ENCODE data around the gene LRSAM1.

DNA sequence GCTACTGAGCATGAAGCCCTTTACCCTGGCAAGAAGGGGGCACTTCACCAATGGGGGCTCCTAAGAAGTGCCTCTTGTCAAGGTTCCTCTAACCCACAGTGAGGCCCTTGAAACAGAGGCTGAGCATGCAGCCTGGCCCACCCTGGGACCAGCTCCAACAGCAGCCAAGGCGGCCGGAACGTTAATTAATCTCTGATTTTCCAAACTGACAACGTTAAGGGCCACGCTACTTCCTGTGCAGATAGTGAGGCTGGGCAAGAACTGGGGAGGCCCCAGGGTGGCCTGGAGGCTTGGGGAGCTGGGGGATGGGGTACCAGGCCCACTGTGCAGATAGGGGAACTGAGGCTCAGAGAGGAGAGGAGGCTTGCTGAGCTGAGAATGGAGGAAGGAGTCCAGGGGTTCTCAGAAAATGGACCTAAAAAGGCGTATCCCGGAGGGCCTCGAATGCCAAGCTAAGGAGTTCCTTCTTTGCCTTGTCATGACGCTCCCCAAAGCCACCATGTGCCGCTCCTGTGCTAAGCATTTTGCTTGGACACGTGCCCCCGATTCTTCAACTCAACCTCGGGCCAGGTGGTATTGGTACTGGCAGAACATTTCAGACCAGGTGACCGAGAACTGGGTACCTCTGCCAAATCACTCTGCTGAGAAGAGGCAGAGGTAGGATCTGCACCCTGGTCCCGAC is 88.8 kb downstream of the LRSAM1 start:
- TF ChIP-seq, protein P1, sequence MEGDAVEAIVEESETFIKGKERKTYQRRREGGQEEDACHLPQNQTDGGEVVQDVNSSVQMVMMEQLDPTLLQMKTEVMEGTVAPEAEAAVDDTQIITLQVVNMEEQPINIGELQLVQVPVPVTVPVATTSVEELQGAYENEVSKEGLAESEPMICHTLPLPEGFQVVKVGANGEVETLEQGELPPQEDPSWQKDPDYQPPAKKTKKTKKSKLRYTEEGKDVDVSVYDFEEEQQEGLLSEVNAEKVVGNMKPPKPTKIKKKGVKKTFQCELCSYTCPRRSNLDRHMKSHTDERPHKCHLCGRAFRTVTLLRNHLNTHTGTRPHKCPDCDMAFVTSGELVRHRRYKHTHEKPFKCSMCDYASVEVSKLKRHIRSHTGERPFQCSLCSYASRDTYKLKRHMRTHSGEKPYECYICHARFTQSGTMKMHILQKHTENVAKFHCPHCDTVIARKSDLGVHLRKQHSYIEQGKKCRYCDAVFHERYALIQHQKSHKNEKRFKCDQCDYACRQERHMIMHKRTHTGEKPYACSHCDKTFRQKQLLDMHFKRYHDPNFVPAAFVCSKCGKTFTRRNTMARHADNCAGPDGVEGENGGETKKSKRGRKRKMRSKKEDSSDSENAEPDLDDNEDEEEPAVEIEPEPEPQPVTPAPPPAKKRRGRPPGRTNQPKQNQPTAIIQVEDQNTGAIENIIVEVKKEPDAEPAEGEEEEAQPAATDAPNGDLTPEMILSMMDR (IDR thresholded peaks at IDR 0.05), result no peak
- TF ChIP-seq POLR2A (IDR thresholded peaks at IDR 0.05), result no peak
- no peak for TF ChIP-seq POLR2AphosphoS5 (IDR thresholded peaks at IDR 0.05)

Measured in upper lobe of left lung (tissue), 4 donors.